K562 (cell line): ENCODE results near the gene SIGLEC6. TPM values are rescaled to one million over a fixed set of nuclear protein-coding genes. Genes with fewer than 3 reads are reported as not detected.

Experiments used
- CBX3 ChIP-seq, 2 experiments: IDR thresholded peaks; 1 replicate in 1 of 2; 2 replicates in 1 of 2; pipeline ENCODE4 v1.6.1; 2012; ENCODE audit warnings: inconsistent platforms in 2 of 2, low read length in 2 of 2, borderline replicate concordance in 1 of 2, control low read depth in 1 of 2
- CSDE1 ChIP-seq, 2 experiments: fragments of 450-650 bp; IDR thresholded peaks; 2 replicates each; pipeline ENCODE4 v1.6.1; 2016; ENCODE audit warnings: mild to moderate bottlenecking in 1 of 2
- GATAD2A ChIP-seq: fragments of 450-650 bp; IDR thresholded peaks from 2 replicates; pipeline ENCODE4 v1.6.1; 2017
- MAZ ChIP-seq, 2 experiments: fragments of 450-650 bp in 1 of 2; sonication (generic) in 1 of 2; formaldehyde crosslinking; IDR thresholded peaks in 1 of 2; conservative IDR thresholded peaks in 1 of 2; 2 replicates each; pipeline versions ENCODE4 v1.4.0 to v1.5.0; 2020; ENCODE audit warnings: mild to moderate bottlenecking in 1 of 2, missing genetic modification reagents in 1 of 2
- NCOA2 ChIP-seq, 2 experiments: fragments of 450-650 bp; IDR thresholded peaks; 2 replicates each; pipeline ENCODE4 v1.6.1; 2018; ENCODE audit warnings: mild to moderate bottlenecking in 2 of 2, moderate library complexity in 1 of 2; ENCODE audit not compliant: partially characterized antibody in 2 of 2
- NCOA6 ChIP-seq: fragments of 450-650 bp; IDR thresholded peaks from 2 replicates; pipeline ENCODE4 v1.6.1; 2017; ENCODE audit warnings: mild to moderate bottlenecking
- RCOR1 ChIP-seq, 2 experiments: IDR thresholded peaks; 2 replicates each; pipeline ENCODE4 v1.6.1; 2012; ENCODE audit warnings: low read depth in 2 of 2, low read length in 2 of 2, borderline replicate concordance in 1 of 2, improper control_type of control experiment in 1 of 2
- TARDBP ChIP-seq: fragments of 450-650 bp; IDR thresholded peaks from 2 replicates; pipeline ENCODE4 v1.6.1; 2016
- polyA plus RNA-seq, 8 experiments: library from polyadenylated mRNA; depleted of rRNA in 4 of 8; stranded (reverse) in 5 of 8; unstranded in 3 of 8; fragments of >200 nt; fragmentation: Nextera tagmentation in 2 of 8; fragmentation: Illumina TruSeq in 1 of 8; extraction: Ambion mirVana in 2 of 8; extraction: Trizol in 1 of 8; gene quantifications; 2 replicates each; pipeline versions ENCODE4 v1.2.1 to v1.2.3, GENCODE V29; 2011 to 2014; ENCODE audit warnings: inconsistent platforms in 1 of 8, missing spikeins in 1 of 8
- total RNA-seq, 7 experiments: library from RNA; depleted of rRNA in 6 of 7; stranded (reverse); fragments of >200 nt in 6 of 7; fragmentation: Illumina TruSeq in 2 of 7; extraction: Trizol in 2 of 7; gene quantifications; 2 replicates each; pipeline versions ENCODE4 v1.2.1 to v1.2.3, GENCODE V29; 2011 to 2021; ENCODE audit warnings: low replicate concordance in 1 of 7
- TF ChIP-seq, protein P1 (sequence below): fragments of 450-650 bp; IDR thresholded peaks from 2 replicates; pipeline ENCODE4 v1.6.1; 2016; ENCODE audit warnings: mild to moderate bottlenecking, moderate library complexity
- TF ChIP-seq, protein P2 (sequence below): fragments of 450-650 bp; IDR thresholded peaks from 2 replicates; pipeline ENCODE4 v1.7.1; 2018; ENCODE audit warnings: mild to moderate bottlenecking, low read depth; ENCODE audit not compliant: partially characterized antibody
- TF ChIP-seq, protein P3 (sequence below): fragments of 200-800 bp; sonication (Bioruptor generic); IDR thresholded peaks from 2 replicates; pipeline ENCODE4 v1.6.1; 2017; ENCODE audit warnings: missing genetic modification characterization, missing compliant biosample characterization

SIGLEC6 gene
- total and polyA plus RNA-seq, 9 of the 15 experiments (the other 6 are each of a cell fraction or from before 2014, with no cell fraction given) = 0.03 to 17.5 (median 0.71) TPM

DNA sequence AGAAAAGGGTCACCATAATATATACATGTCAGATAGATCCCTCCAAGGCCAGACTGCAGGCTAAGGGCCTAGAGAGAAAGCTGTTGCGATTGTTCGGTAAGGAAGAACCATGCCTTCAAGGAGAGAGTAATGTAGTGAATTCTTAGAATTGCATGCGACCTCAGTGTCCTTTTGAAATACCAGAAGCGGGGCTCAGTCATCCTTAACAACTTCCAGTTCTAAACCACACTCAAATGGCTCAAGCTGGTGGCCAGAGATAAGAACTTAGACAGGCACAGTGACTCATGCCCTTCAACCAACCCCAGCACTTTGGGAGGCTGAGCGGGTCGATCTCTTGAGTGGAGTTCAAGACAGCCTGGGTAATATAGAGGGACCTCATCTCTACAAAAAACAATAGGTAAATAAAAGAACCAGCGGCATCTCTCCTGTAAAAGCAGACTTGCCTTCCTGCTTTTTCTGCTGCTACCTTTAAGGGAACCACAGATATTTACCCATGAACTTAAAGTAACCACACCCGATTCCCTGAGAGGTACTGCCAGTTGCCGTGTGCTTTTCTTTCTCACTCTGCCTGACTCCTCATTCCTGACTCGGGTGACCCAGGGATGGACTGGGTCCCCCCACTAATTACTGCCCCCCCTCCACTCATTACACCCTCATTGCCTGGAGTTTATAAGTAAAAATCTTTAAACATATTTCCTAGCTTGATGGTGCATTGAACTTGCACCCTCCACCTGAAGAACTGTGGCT, 15.4 kb upstream of the SIGLEC6 start (continued):
- 0 out of 2 replicates have a peak, but pooled peaks have one; percentile 58 for TF ChIP-seq NCOA6
- peak; percentile 87 to 88 for TF ChIP-seq NCOA2 (IDR thresholded peaks at IDR 0.05; ENCODE audit: partially characterized antibody in 2 of 2)
- TF ChIP-seq, protein P1, sequence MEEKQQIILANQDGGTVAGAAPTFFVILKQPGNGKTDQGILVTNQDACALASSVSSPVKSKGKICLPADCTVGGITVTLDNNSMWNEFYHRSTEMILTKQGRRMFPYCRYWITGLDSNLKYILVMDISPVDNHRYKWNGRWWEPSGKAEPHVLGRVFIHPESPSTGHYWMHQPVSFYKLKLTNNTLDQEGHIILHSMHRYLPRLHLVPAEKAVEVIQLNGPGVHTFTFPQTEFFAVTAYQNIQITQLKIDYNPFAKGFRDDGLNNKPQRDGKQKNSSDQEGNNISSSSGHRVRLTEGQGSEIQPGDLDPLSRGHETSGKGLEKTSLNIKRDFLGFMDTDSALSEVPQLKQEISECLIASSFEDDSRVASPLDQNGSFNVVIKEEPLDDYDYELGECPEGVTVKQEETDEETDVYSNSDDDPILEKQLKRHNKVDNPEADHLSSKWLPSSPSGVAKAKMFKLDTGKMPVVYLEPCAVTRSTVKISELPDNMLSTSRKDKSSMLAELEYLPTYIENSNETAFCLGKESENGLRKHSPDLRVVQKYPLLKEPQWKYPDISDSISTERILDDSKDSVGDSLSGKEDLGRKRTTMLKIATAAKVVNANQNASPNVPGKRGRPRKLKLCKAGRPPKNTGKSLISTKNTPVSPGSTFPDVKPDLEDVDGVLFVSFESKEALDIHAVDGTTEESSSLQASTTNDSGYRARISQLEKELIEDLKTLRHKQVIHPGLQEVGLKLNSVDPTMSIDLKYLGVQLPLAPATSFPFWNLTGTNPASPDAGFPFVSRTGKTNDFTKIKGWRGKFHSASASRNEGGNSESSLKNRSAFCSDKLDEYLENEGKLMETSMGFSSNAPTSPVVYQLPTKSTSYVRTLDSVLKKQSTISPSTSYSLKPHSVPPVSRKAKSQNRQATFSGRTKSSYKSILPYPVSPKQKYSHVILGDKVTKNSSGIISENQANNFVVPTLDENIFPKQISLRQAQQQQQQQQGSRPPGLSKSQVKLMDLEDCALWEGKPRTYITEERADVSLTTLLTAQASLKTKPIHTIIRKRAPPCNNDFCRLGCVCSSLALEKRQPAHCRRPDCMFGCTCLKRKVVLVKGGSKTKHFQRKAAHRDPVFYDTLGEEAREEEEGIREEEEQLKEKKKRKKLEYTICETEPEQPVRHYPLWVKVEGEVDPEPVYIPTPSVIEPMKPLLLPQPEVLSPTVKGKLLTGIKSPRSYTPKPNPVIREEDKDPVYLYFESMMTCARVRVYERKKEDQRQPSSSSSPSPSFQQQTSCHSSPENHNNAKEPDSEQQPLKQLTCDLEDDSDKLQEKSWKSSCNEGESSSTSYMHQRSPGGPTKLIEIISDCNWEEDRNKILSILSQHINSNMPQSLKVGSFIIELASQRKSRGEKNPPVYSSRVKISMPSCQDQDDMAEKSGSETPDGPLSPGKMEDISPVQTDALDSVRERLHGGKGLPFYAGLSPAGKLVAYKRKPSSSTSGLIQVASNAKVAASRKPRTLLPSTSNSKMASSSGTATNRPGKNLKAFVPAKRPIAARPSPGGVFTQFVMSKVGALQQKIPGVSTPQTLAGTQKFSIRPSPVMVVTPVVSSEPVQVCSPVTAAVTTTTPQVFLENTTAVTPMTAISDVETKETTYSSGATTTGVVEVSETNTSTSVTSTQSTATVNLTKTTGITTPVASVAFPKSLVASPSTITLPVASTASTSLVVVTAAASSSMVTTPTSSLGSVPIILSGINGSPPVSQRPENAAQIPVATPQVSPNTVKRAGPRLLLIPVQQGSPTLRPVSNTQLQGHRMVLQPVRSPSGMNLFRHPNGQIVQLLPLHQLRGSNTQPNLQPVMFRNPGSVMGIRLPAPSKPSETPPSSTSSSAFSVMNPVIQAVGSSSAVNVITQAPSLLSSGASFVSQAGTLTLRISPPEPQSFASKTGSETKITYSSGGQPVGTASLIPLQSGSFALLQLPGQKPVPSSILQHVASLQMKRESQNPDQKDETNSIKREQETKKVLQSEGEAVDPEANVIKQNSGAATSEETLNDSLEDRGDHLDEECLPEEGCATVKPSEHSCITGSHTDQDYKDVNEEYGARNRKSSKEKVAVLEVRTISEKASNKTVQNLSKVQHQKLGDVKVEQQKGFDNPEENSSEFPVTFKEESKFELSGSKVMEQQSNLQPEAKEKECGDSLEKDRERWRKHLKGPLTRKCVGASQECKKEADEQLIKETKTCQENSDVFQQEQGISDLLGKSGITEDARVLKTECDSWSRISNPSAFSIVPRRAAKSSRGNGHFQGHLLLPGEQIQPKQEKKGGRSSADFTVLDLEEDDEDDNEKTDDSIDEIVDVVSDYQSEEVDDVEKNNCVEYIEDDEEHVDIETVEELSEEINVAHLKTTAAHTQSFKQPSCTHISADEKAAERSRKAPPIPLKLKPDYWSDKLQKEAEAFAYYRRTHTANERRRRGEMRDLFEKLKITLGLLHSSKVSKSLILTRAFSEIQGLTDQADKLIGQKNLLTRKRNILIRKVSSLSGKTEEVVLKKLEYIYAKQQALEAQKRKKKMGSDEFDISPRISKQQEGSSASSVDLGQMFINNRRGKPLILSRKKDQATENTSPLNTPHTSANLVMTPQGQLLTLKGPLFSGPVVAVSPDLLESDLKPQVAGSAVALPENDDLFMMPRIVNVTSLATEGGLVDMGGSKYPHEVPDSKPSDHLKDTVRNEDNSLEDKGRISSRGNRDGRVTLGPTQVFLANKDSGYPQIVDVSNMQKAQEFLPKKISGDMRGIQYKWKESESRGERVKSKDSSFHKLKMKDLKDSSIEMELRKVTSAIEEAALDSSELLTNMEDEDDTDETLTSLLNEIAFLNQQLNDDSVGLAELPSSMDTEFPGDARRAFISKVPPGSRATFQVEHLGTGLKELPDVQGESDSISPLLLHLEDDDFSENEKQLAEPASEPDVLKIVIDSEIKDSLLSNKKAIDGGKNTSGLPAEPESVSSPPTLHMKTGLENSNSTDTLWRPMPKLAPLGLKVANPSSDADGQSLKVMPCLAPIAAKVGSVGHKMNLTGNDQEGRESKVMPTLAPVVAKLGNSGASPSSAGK = peak; percentile 91
- TF ChIP-seq RCOR1 (IDR thresholded peaks at IDR 0.05; ENCODE audit: borderline replicate concordance in 1 of 2, low read depth in 2 of 2, low read length in 2 of 2) = peak; percentile 70 to 94
- TF ChIP-seq TARDBP = peak; percentile 84; the same call in 1 of the 2 replicates
- TF ChIP-seq CBX3 (IDR thresholded peaks at IDR 0.05; ENCODE audit: borderline replicate concordance in 1 of 2, low read length in 2 of 2) = peak in 1 of 2 experiments; percentile 80; a peak in 2 of 3 replicates
- TF ChIP-seq MAZ (CRISPR knock-in tag; conservative IDR thresholded peaks at IDR 0.05 in 1 of 2, IDR thresholded peaks at IDR 0.05 in 1 of 2) = peak; percentile 54 to 74; a peak in 3 of 4 replicates
- peak; percentile 76; the same call in 1 of the 2 replicates for TF ChIP-seq GATAD2A
- TF ChIP-seq, protein P2, sequence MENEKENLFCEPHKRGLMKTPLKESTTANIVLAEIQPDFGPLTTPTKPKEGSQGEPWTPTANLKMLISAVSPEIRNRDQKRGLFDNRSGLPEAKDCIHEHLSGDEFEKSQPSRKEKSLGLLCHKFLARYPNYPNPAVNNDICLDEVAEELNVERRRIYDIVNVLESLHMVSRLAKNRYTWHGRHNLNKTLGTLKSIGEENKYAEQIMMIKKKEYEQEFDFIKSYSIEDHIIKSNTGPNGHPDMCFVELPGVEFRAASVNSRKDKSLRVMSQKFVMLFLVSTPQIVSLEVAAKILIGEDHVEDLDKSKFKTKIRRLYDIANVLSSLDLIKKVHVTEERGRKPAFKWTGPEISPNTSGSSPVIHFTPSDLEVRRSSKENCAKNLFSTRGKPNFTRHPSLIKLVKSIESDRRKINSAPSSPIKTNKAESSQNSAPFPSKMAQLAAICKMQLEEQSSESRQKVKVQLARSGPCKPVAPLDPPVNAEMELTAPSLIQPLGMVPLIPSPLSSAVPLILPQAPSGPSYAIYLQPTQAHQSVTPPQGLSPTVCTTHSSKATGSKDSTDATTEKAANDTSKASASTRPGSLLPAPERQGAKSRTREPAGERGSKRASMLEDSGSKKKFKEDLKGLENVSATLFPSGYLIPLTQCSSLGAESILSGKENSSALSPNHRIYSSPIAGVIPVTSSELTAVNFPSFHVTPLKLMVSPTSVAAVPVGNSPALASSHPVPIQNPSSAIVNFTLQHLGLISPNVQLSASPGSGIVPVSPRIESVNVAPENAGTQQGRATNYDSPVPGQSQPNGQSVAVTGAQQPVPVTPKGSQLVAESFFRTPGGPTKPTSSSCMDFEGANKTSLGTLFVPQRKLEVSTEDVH = peak; percentile 58
- TF ChIP-seq CSDE1 (IDR thresholded peaks at IDR 0.05) = no peak; a peak in 1 of 4 replicates
- TF ChIP-seq, protein P3, sequence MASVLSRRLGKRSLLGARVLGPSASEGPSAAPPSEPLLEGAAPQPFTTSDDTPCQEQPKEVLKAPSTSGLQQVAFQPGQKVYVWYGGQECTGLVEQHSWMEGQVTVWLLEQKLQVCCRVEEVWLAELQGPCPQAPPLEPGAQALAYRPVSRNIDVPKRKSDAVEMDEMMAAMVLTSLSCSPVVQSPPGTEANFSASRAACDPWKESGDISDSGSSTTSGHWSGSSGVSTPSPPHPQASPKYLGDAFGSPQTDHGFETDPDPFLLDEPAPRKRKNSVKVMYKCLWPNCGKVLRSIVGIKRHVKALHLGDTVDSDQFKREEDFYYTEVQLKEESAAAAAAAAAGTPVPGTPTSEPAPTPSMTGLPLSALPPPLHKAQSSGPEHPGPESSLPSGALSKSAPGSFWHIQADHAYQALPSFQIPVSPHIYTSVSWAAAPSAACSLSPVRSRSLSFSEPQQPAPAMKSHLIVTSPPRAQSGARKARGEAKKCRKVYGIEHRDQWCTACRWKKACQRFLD (CRISPR knock-in tag) = no peak; the same call in 1 of the 2 replicates
